ENCODE data around the gene GC.
"Not testable (repeated sequence)": the region's sequence is repeated elsewhere in the genome, so short reads cannot be mapped to it uniquely, and the experiment has no call there.

Gene GC

GRCh38 chr4:71783972-71784371 lies at the start of gene GC:
Gene GC, minus strand, starts transcription at chr4:71784079. Its CDS starts 61 bp downstream, at chr4:71784018.
- DNase-seq (ENCODE audit: low read depth) = no peak

GRCh38 chr4:71833232-71833900 lies 49.5 kb upstream of the GC start:
- no peak for DNase-seq (ENCODE audit: low read depth)

DNA sequence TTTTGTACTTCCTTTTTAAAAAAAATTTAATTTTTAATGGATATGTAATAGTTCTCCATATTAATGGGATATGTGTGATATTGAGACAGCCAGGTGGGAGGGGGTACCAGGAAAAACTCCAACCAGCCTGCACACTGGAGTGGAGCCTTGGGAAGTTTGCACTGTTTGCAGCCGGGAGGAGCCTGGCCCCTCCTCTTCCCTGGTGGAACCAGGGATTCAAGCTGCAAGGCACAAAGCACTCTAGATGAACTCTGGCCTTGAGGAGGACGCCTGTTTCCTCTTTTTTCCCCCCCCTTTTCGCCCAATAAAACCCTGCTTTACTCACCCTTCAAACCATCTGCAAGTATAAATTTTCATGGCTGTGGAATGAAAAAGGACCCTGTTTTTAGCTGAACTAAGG lies 48.2 kb upstream of the GC start:
- no peak for DNase-seq (ENCODE audit: low read depth)

DNA sequence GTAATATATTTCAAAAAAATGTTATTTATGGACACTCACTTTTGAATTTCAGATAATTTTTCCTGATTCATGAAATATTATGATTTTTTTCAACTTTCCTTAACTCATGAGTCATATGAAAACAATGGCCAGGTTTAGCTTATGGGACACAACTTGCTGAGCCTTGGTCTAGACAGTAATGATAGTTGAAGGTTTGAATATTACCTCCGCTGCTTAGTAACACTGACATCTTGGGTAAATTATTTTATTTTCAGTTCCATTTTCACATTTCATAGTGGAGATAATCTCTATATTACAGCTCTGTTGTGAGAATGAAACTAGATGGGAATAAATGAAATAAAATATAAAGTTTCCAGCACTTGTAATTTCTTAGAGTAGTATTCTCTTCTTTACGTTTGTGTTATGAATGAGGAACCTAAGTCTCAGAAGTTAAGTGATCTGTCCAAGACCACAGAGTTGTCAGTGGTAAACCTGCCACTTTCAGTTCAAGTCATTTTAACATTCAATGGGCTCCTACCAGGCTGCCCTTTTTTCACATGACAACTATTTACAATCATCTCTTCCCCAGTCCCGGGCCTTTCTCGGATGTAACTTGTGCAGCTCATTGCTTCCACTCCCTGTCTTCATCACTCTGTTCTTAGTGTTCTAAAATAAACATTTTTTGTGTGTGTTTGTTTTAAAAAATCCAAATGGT lies 46.8 kb upstream of the GC start:
- DNase-seq (ENCODE audit: low read depth) = no peak

- DNase-seq (ENCODE audit: low read depth) = no peak
Measured at GRCh38 chr4:71828470-71828869, 44.6 kb upstream of the GC start.

DNA sequence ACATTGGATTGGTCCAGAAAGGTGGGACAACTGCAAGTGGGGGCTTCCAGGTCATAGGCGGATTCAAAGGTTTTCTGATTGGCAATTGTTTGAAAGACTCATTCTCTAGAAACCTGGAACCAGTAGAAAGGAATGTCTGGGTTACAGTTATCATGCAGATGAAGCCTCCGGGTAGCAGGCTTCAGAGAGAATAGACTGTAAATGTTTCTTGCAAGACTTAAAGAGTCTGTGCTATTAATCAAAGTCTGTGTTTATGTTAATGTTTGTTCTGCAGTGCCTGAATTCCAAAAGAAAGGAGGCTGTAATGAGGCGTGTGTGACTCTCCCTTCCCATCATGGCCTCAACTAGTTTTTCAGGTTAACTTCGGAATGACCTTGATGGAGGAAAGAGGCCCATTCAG lies 43.9 kb upstream of the GC start:
- no peak for DNase-seq (ENCODE audit: low read depth)

DNA sequence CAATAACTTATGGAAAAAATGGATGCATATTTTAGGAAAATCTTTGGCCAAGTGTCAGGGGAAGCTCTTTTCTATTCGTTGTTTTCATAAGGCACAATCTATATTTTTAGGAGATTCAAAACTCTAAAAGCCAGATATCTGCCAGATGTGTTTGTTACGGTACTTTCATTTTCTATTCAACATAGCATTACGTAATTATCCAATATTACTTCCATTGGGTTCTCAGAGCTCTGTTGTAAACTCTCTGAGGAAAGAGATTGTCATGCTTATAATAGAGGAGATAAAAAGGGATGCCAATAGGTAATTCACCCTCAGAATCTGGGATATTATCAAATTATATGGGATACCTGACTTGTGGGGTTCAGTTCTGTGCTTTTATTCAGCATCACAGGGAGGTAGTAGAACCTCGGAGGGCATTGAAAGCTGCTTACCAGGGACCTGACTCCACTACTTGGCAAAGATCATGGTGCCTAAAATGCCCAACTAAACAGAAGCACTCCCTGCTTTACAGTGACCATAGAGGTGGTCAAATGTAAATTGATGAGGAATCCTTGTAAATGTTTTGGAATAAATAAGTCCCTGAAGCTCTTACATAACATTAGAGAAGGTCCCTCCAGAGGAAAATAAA lies 32.9 kb upstream of the GC start:
- DNase-seq (ENCODE audit: low read depth) = no peak

GRCh38 chr4:71814433-71814832 lies 30.6 kb upstream of the GC start:
- no peak for DNase-seq (ENCODE audit: low read depth)

DNA sequence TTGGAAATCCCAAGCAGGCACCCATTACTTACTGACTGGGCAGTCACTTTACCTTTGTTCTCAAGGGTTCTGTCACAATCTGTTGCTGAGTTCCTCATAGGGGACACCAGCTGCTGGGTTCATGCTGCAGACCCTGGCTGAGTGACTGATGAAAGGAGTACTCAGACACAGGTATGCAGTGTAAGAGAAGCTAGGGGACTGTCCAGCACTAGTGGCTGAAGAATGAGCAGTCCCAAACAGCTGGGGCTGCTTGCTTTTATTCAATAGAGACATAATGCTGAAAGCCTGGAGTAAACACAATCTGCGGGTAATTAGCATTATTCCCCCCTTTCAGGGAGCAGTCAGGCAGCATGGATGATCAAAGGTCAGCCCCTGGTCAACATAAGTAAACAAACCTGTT lies 25.9 kb upstream of the GC start:
- DNase-seq (ENCODE audit: low read depth) = not testable (repeated sequence)

GRCh38 chr4:71807469-71807868 lies 23.6 kb upstream of the GC start:
- no peak for DNase-seq (ENCODE audit: low read depth)

GRCh38 chr4:71805230-71805629 lies 21.4 kb upstream of the GC start:
- DNase-seq (ENCODE audit: low read depth) = not testable (repeated sequence)

DNA sequence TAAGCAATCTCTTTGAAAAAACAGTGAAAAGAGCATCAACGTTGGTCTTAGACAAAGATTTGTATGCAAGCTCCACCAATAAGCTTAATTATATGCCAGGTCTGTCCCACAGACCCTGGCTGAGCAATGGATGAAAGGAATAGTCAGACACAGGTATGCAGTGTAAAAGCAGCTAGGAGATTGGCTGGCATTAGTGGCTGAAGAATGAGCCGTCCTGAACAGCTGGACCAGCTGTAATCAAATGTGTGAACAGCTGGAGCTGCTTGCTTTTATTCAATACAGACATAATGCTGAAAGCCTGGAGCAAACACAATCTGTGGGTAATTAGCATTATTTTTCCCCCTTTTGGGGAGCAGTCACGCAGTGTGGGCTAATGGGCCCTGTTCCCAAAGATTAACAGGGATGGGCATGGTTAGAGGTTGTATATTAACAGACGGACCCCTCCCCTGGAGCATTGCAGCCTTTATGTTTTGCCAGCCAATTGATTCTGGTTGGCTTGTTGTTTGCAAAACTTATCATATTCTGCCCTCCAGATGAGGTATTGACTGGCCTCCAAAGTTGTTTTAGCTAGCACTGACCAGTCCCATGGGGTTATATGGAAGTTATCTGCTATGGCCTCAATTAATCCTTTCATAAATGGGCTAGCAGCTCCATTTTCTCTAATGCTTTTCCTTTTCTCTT lies 20.3 kb upstream of the GC start:
- not testable (repeated sequence) for DNase-seq (ENCODE audit: low read depth)

DNA sequence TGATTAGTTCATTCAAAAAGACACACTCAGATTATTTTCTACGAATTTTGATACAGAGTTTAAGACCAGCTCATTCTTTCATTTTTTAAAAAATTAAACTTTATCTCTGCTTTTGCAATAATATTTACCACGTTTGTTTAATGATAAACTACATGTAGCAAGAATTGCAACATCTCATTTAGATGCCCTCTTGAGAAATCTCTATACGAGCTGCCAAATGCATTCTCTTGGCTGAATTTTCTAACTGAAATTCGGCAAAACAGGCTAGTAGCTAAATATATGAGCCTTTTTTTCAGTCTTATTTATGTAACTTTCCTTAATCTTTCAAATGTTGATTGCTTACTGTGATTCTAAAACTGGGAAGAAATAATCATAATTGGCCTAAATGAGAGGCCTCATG lies 2.1 kb upstream of the GC start:
- no peak for DNase-seq (ENCODE audit: low read depth)

DNA sequence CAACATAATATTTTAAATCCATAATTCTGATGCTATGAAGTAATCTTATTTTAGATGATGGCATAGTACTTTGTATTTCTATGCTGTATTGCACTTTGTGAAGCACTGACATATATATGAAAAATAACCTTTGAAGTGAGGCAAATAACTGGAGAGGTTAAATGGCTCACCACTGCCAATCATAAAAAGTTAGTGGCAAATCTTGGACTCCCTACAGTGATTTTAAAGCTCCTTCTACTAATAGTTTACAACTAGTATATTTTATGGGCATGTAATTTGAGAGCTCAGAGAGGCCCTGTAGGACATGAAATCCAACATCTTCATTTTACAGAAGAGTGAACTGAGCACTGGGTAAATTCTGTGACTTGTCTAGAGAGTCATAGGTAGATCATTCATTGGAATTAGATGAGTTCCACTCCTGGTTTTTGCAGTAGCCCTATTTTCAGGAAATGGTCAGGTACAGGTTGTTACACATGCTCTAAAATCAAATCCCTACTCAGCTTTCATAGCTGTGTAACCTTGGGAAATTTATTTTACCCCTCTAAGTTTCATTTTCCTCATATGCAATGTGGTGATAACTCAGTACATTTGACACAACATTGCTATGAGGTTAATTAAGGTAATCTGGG lies 804 bp upstream of the GC start:
- no peak for DNase-seq (ENCODE audit: low read depth)

- no peak for DNase-seq (ENCODE audit: low read depth)
Measured at GRCh38 chr4:71777891-71778290, 6.0 kb downstream of the GC start.

- no peak for DNase-seq (ENCODE audit: low read depth)
Measured at GRCh38 chr4:71775449-71775848, 8.4 kb downstream of the GC start.

DNA sequence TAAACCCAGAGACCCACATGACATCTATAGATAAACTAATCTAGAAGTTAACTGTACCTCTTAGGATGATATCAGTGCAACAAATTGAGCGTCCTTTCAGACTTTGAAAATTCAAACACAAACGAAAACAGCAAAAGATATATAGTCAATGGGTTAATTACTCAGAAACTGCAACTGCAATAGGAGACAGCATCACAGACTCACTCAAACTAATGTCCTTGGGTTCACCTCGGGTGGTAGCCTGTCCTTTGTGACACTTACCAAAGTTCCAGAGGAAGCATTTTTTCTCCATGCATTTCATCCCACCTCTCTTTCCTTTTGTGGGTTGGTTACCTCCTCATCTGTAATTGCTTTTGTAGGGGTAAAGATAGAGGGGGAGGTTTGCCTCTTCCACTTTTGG lies 9.7 kb downstream of the GC start:
- DNase-seq (ENCODE audit: low read depth) = no peak

- DNase-seq (ENCODE audit: low read depth) = no peak
Measured at GRCh38 chr4:71773004-71773403, 10.9 kb downstream of the GC start.

GRCh38 chr4:71772592-71772991 lies 11.3 kb downstream of the GC start:
- DNase-seq (ENCODE audit: low read depth) = no peak

GRCh38 chr4:71771613-71772012 lies 12.3 kb downstream of the GC start:
- DNase-seq (ENCODE audit: low read depth) = no peak

GRCh38 chr4:71769434-71769833 lies 14.4 kb downstream of the GC start:
- no peak for DNase-seq (ENCODE audit: low read depth)

DNA sequence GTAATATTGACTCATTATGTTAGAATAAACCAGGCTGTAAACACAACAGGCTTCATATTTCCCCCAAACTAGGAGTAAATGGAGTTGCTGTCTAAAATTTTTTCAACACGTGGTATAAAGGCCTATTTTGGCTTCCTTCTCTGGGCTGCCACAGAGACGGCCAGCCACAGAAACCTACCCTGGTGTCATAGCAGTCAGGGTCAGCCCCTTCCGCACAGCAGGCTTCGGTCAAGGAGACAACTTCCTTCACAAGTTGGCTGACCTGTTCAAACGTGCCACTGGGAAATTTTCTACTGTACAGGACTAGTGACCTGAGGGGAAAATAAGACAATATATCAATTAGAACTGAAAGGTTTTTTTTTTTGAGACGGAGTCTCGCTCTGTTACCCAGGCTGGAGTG lies 15.8 kb downstream of the GC start:
- no peak for DNase-seq (ENCODE audit: low read depth)

All from fibroblast of the conjunctiva (primary cell).